Right forelimb (tissue), 1 donor: ENCODE data around the gene NDST3.
"Not testable (repeated sequence)": the region's sequence is repeated elsewhere in the genome, so short reads cannot be mapped to it uniquely, and the experiment has no call there.

Source experiments
- DNase-seq: peaks from one replicate; pipeline ENCODE4 v3.0.0-alpha.2; 2018

Gene NDST3

GRCh38 chr4:118180776-118181175 lies 146.5 kb downstream of the NDST3 start:
- DNase-seq, result no peak

GRCh38 chr4:118190903-118191302 lies 156.6 kb downstream of the NDST3 start:
- DNase-seq, result no peak

- no peak for DNase-seq
Observed at GRCh38 chr4:118193421-118193820, 159.1 kb downstream of the NDST3 start.

- no peak for DNase-seq
Observed at GRCh38 chr4:118206627-118207026, 172.3 kb downstream of the NDST3 start.

- DNase-seq, result no peak
Observed at GRCh38 chr4:118213101-118213500, 178.8 kb downstream of the NDST3 start.

- no peak for DNase-seq
Observed at GRCh38 chr4:118215826-118216225, 181.5 kb downstream of the NDST3 start.

GRCh38 chr4:118221227-118221800 lies 187.0 kb downstream of the NDST3 start:
- DNase-seq, result no peak

GRCh38 chr4:118224243-118224829 lies 190.1 kb downstream of the NDST3 start:
- DNase-seq, result peak; percentile 37

GRCh38 chr4:118225511-118225910 lies 191.2 kb downstream of the NDST3 start:
- DNase-seq, result no peak

- DNase-seq, result no peak
Observed at GRCh38 chr4:118226311-118227010, 192.2 kb downstream of the NDST3 start.

GRCh38 chr4:118235566-118236120 lies 201.4 kb downstream of the NDST3 start:
- DNase-seq, result no peak

- DNase-seq, result no peak
Observed at GRCh38 chr4:118237531-118237930, 203.2 kb downstream of the NDST3 start.

GRCh38 chr4:118249890-118250289 lies 215.6 kb downstream of the NDST3 start:
- DNase-seq, result no peak

- DNase-seq, result no peak
Observed at GRCh38 chr4:118254368-118254767, 220.1 kb downstream of the NDST3 start.

GRCh38 chr4:118259111-118259510 lies 224.8 kb downstream of the NDST3 start:
- DNase-seq, result no peak

- no peak for DNase-seq
Observed at GRCh38 chr4:118260309-118260708, 226.0 kb downstream of the NDST3 start.

- no peak for DNase-seq
Observed at GRCh38 chr4:118264096-118264495, 229.8 kb downstream of the NDST3 start.

- peak; percentile 72 for DNase-seq
Observed at GRCh38 chr4:118265312-118266144, 231.2 kb downstream of the NDST3 start.

- DNase-seq, result not testable (repeated sequence)
Observed at GRCh38 chr4:118266145-118266496, 231.8 kb downstream of the NDST3 start.

GRCh38 chr4:118268780-118269179 lies 234.5 kb downstream of the NDST3 start:
- no peak for DNase-seq

- DNase-seq, result no peak
Observed at GRCh38 chr4:118270492-118270891, 236.2 kb downstream of the NDST3 start.

GRCh38 chr4:118271788-118272187 lies 237.5 kb downstream of the NDST3 start:
- DNase-seq, result no peak

GRCh38 chr4:118273642-118274041 lies 239.4 kb downstream of the NDST3 start:
- DNase-seq, result no peak
